AG09309 (cell line): ENCODE data around the gene UBN2.
"Not testable (repeated sequence)": the region's sequence is repeated elsewhere in the genome, so short reads cannot be mapped to it uniquely, and the experiment has no call there.

Experiments
- DNase-seq: peaks from one replicate; pipeline ENCODE4 v3.0.0-alpha.2; 2010; ENCODE audit warnings: low read depth
- H3K4me3 ChIP-seq: 2 replicates; pipeline ENCODE4 v1.5.1; 2011; ENCODE audit warnings: mild to moderate bottlenecking, low read depth, low read length, moderate library complexity; ENCODE audit not compliant: control insufficient read depth
- CTCF ChIP-seq: IDR thresholded peaks from 2 replicates; pipeline ENCODE4 v1.5.1; 2011; ENCODE audit warnings: mild to moderate bottlenecking, low read depth, low read length, inconsistent platforms; ENCODE audit not compliant: insufficient read depth, control insufficient read depth; ENCODE audit errors: missing control alignments

Gene UBN2

GRCh38 chr7:139321071-139321745, 90.2 kb downstream of the UBN2 start:
- no peak for DNase-seq
- H3K4me3 ChIP-seq, result no peak overlapping the region
- TF ChIP-seq CTCF, result peak; percentile 66

GRCh38 chr7:139324709-139325108, 93.7 kb downstream of the UBN2 start:
- not testable (repeated sequence) for H3K4me3 ChIP-seq, DNase-seq

GRCh38 chr7:139328375-139328774, 97.3 kb downstream of the UBN2 start:
- H3K4me3 ChIP-seq, result no peak overlapping the region
- TF ChIP-seq CTCF, result no peak
- DNase-seq, result peak; percentile 74

GRCh38 chr7:139329119-139329518, 98.1 kb downstream of the UBN2 start:
- TF ChIP-seq CTCF, result no peak
- H3K4me3 ChIP-seq, result no peak overlapping the region
- no peak for DNase-seq

- no peak overlapping the region for H3K4me3 ChIP-seq
- TF ChIP-seq CTCF, result no peak
- DNase-seq, result no peak
Measured at GRCh38 chr7:139330333-139331030, 99.4 kb downstream of the UBN2 start.

- no peak overlapping the region for H3K4me3 ChIP-seq
- DNase-seq, result no peak
- TF ChIP-seq CTCF, result no peak
Measured at GRCh38 chr7:139332697-139333359, 101.8 kb downstream of the UBN2 start.

GRCh38 chr7:139333443-139333842, 102.4 kb downstream of the UBN2 start:
- not testable (repeated sequence) for H3K4me3 ChIP-seq

More at GRCh38 chr7:139333443-139333842, 102.4 kb downstream of the UBN2 start:
- DNase-seq, result not testable (repeated sequence)
